ENCODE results near the gene ADAT1.

- TF ChIP-seq CTCF (IDR thresholded peaks at IDR 0.05) (no peak), POLR2A (IDR thresholded peaks at IDR 0.05) (no peak)
Observed at GRCh38 chr16:75566758-75567255, 56.3 kb downstream of the ADAT1 start.
